HL-60 (cell line): Measurements from ENCODE around the gene PDLIM5.

Source experiments
- GABPA ChIP-seq: IDR thresholded peaks from 2 replicates; pipeline ENCODE4 v1.6.1; 2012; ENCODE audit warnings: low read depth
- POLR2AphosphoS5 ChIP-seq: IDR thresholded peaks from 2 replicates; pipeline ENCODE4 v1.6.1; 2012; ENCODE audit warnings: low read depth
- SPI1 ChIP-seq: IDR thresholded peaks from 2 replicates; pipeline ENCODE4 v1.6.1; 2012; ENCODE audit warnings: low read depth, mild to moderate bottlenecking, borderline replicate concordance
- TF ChIP-seq, protein P1 (sequence below): IDR thresholded peaks from one replicate; pipeline ENCODE4 v1.5.1; 2011; ENCODE audit warnings: low read length, control low read depth, inconsistent platforms; ENCODE audit not compliant: insufficient read depth
- TF ChIP-seq, protein P2 (sequence below): IDR thresholded peaks from 2 replicates; pipeline ENCODE4 v1.6.1; 2012; ENCODE audit warnings: low read depth; ENCODE audit not compliant: insufficient replicate concordance

DNA sequence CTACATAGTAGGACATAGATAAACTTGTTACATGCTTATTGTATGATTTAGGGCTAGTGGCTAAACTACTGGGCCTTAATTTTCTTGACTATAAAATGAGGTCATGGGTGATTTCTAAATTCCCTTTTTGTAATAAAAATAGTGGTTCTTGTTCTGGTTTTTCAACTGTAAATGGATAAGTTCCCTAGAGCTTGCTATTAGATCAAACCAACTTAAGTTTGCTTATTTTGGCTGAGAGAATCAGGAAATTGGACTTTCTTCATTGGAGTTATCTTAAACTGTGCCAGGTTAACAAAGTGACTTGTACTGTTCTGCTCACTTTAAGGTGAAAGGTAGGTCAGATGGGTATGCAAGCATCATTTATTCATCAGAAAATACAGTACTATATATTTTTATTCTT lies 78.3 kb downstream of the PDLIM5 start:
- TF ChIP-seq, protein P1, sequence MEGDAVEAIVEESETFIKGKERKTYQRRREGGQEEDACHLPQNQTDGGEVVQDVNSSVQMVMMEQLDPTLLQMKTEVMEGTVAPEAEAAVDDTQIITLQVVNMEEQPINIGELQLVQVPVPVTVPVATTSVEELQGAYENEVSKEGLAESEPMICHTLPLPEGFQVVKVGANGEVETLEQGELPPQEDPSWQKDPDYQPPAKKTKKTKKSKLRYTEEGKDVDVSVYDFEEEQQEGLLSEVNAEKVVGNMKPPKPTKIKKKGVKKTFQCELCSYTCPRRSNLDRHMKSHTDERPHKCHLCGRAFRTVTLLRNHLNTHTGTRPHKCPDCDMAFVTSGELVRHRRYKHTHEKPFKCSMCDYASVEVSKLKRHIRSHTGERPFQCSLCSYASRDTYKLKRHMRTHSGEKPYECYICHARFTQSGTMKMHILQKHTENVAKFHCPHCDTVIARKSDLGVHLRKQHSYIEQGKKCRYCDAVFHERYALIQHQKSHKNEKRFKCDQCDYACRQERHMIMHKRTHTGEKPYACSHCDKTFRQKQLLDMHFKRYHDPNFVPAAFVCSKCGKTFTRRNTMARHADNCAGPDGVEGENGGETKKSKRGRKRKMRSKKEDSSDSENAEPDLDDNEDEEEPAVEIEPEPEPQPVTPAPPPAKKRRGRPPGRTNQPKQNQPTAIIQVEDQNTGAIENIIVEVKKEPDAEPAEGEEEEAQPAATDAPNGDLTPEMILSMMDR: no peak
- TF ChIP-seq SPI1 (no peak), POLR2AphosphoS5 (no peak), GABPA (no peak)
- TF ChIP-seq, protein P2, sequence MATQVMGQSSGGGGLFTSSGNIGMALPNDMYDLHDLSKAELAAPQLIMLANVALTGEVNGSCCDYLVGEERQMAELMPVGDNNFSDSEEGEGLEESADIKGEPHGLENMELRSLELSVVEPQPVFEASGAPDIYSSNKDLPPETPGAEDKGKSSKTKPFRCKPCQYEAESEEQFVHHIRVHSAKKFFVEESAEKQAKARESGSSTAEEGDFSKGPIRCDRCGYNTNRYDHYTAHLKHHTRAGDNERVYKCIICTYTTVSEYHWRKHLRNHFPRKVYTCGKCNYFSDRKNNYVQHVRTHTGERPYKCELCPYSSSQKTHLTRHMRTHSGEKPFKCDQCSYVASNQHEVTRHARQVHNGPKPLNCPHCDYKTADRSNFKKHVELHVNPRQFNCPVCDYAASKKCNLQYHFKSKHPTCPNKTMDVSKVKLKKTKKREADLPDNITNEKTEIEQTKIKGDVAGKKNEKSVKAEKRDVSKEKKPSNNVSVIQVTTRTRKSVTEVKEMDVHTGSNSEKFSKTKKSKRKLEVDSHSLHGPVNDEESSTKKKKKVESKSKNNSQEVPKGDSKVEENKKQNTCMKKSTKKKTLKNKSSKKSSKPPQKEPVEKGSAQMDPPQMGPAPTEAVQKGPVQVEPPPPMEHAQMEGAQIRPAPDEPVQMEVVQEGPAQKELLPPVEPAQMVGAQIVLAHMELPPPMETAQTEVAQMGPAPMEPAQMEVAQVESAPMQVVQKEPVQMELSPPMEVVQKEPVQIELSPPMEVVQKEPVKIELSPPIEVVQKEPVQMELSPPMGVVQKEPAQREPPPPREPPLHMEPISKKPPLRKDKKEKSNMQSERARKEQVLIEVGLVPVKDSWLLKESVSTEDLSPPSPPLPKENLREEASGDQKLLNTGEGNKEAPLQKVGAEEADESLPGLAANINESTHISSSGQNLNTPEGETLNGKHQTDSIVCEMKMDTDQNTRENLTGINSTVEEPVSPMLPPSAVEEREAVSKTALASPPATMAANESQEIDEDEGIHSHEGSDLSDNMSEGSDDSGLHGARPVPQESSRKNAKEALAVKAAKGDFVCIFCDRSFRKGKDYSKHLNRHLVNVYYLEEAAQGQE: no peak
